ENCODE results near the gene NFATC1. TPM values are rescaled to one million over a fixed set of nuclear protein-coding genes. Genes with fewer than 3 reads are reported as not detected.

Gene NFATC1
- total and polyA plus RNA-seq, 2 donors, result 5.4 to 23.8 TPM

- no peak for DNase-seq (ENCODE audit: low read depth in 6 of 9, low spot score in 9 of 9)
- WGBS, result 94% methylated on average over 6 of the region's 6 CpGs
- peaks cover 0 to 4% of the 10 kb centered on the region in 2 donors for H3K27me3 ChIP-seq (ENCODE audit: control insufficient read depth in 2 of 2, insufficient read depth in 1 of 2, low read length in 1 of 2)
Measured at GRCh38 chr18:79563949-79564348, 168.2 kb downstream of the NFATC1 start.

GRCh38 chr18:79564441-79564840 is 168.7 kb downstream of the NFATC1 start:
- no peak overlapping the region for H3K4me3 ChIP-seq (ENCODE audit: low read length in 2 of 2)
- no peak for DNase-seq (ENCODE audit: low read depth in 6 of 9, low spot score in 9 of 9)
- no peaks in the 10 kb centered on the region for H3K36me3 ChIP-seq (ENCODE audit: control insufficient read depth in 2 of 2, insufficient read depth in 2 of 2, low read length in 1 of 2)
- H3K4me1 ChIP-seq (ENCODE audit: control insufficient read depth in 2 of 2, insufficient read depth in 2 of 2, low read length in 2 of 2), result peaks cover 0 to 4% of the 10 kb centered on the region in 2 donors
- 83% methylated on average over 6 of the region's 6 CpGs for WGBS
- H3K9me3 ChIP-seq (ENCODE audit: control insufficient read depth in 2 of 2, insufficient read depth in 1 of 2, low read length in 1 of 2), result peaks cover 0 to 8% of the 10 kb centered on the region in 2 donors
- peaks cover 0 to 4% of the 10 kb centered on the region in 2 donors for H3K27me3 ChIP-seq (ENCODE audit: control insufficient read depth in 2 of 2, insufficient read depth in 1 of 2, low read length in 1 of 2)
- no peak overlapping the region for H3K27ac ChIP-seq (ENCODE audit: low read depth in 1 of 2, low read length in 1 of 2)

More at GRCh38 chr18:79563949-79564348, 168.2 kb downstream of the NFATC1 start:
- peaks cover 0 to 4% of the 10 kb centered on the region in 2 donors for H3K4me1 ChIP-seq (ENCODE audit: control insufficient read depth in 2 of 2, insufficient read depth in 2 of 2, low read length in 2 of 2)
- H3K27ac ChIP-seq (ENCODE audit: low read depth in 1 of 2, low read length in 1 of 2), result no peak overlapping the region
- no peaks in the 10 kb centered on the region for H3K36me3 ChIP-seq (ENCODE audit: control insufficient read depth in 2 of 2, insufficient read depth in 2 of 2, low read length in 1 of 2)
- H3K9me3 ChIP-seq (ENCODE audit: control insufficient read depth in 2 of 2, insufficient read depth in 1 of 2, low read length in 1 of 2), result peaks cover 0 to 13% of the 10 kb centered on the region in 2 donors
- H3K4me3 ChIP-seq (ENCODE audit: low read length in 2 of 2), result no peak overlapping the region

GRCh38 chr18:79566771-79567431 is 171.2 kb downstream of the NFATC1 start:
- WGBS, result 95% methylated on average over 24 of the region's 24 CpGs
- Histone ChIP-seq H3K27ac (ENCODE audit: low read depth in 1 of 2, low read length in 1 of 2) (peak overlapping the region; percentile 25 to 51), H3K27me3 (ENCODE audit: control insufficient read depth in 2 of 2, insufficient read depth in 1 of 2, low read length in 1 of 2) (peaks cover 0 to 4% of the 10 kb centered on the region in 2 donors), H3K9me3 (ENCODE audit: control insufficient read depth in 2 of 2, insufficient read depth in 1 of 2, low read length in 1 of 2) (peaks cover 0 to 6% of the 10 kb centered on the region in 2 donors), H3K4me3 (ENCODE audit: low read length in 2 of 2) (no peak overlapping the region), H3K36me3 (ENCODE audit: control insufficient read depth in 2 of 2, insufficient read depth in 2 of 2, low read length in 1 of 2) (no peaks in the 10 kb centered on the region), H3K4me1 (ENCODE audit: control insufficient read depth in 2 of 2, insufficient read depth in 2 of 2, low read length in 2 of 2) (peaks cover 0 to 4% of the 10 kb centered on the region in 2 donors)
- no peak for DNase-seq (ENCODE audit: low read depth in 6 of 9, low spot score in 9 of 9)

GRCh38 chr18:79567481-79568147 is 171.9 kb downstream of the NFATC1 start:
- peak in 2 of 9 donors; percentile 15 to 28 for DNase-seq (ENCODE audit: low read depth in 6 of 9, low spot score in 9 of 9)
- H3K4me1 ChIP-seq (ENCODE audit: control insufficient read depth in 2 of 2, insufficient read depth in 2 of 2, low read length in 2 of 2), result peaks cover 0 to 4% of the 10 kb centered on the region in 2 donors
- WGBS, result 87% methylated on average over 28 of the region's 28 CpGs
- H3K36me3 ChIP-seq (ENCODE audit: control insufficient read depth in 2 of 2, insufficient read depth in 2 of 2, low read length in 1 of 2), result no peaks in the 10 kb centered on the region
- H3K27ac ChIP-seq (ENCODE audit: low read depth in 1 of 2, low read length in 1 of 2), result peak overlapping the region in 1 of 2 donors; percentile 51
- H3K9me3 ChIP-seq (ENCODE audit: control insufficient read depth in 2 of 2, insufficient read depth in 1 of 2, low read length in 1 of 2), result peaks cover 0 to 13% of the 10 kb centered on the region in 2 donors
- H3K27me3 ChIP-seq (ENCODE audit: control insufficient read depth in 2 of 2, insufficient read depth in 1 of 2, low read length in 1 of 2), result peaks cover 0 to 4% of the 10 kb centered on the region in 2 donors
- H3K4me3 ChIP-seq (ENCODE audit: low read length in 2 of 2), result no peak overlapping the region

GRCh38 chr18:79568543-79569205 is 172.9 kb downstream of the NFATC1 start:
- 96% methylated on average over 13 of the region's 13 CpGs for WGBS
- no peak for DNase-seq (ENCODE audit: low read depth in 6 of 9, low spot score in 9 of 9)
- H3K36me3 ChIP-seq (ENCODE audit: control insufficient read depth in 2 of 2, insufficient read depth in 2 of 2, low read length in 1 of 2), result no peaks in the 10 kb centered on the region
- H3K4me1 ChIP-seq (ENCODE audit: control insufficient read depth in 2 of 2, insufficient read depth in 2 of 2, low read length in 2 of 2), result peaks cover 0 to 4% of the 10 kb centered on the region in 2 donors
- H3K4me3 ChIP-seq (ENCODE audit: low read length in 2 of 2), result no peak overlapping the region
- H3K27me3 ChIP-seq (ENCODE audit: control insufficient read depth in 2 of 2, insufficient read depth in 1 of 2, low read length in 1 of 2), result peaks cover 0 to 4% of the 10 kb centered on the region in 2 donors
- peaks cover 6 to 23% of the 10 kb centered on the region in 2 donors for H3K9me3 ChIP-seq (ENCODE audit: control insufficient read depth in 2 of 2, insufficient read depth in 1 of 2, low read length in 1 of 2)
- no peak overlapping the region for H3K27ac ChIP-seq (ENCODE audit: low read depth in 1 of 2, low read length in 1 of 2)

GRCh38 chr18:79569720-79570119 is 174.0 kb downstream of the NFATC1 start:
- Histone ChIP-seq H3K36me3 (ENCODE audit: control insufficient read depth in 2 of 2, insufficient read depth in 2 of 2, low read length in 1 of 2) (no peaks in the 10 kb centered on the region), H3K4me3 (ENCODE audit: low read length in 2 of 2) (no peak overlapping the region), H3K27ac (ENCODE audit: low read depth in 1 of 2, low read length in 1 of 2) (no peak overlapping the region), H3K27me3 (ENCODE audit: control insufficient read depth in 2 of 2, insufficient read depth in 1 of 2, low read length in 1 of 2) (peaks cover 0 to 4% of the 10 kb centered on the region in 2 donors), H3K9me3 (ENCODE audit: control insufficient read depth in 2 of 2, insufficient read depth in 1 of 2, low read length in 1 of 2) (peaks cover 10 to 30% of the 10 kb centered on the region in 2 donors), H3K4me1 (ENCODE audit: control insufficient read depth in 2 of 2, insufficient read depth in 2 of 2, low read length in 2 of 2) (peaks cover 0 to 5% of the 10 kb centered on the region in 2 donors)
- WGBS, result 98% methylated on average over 18 of the region's 18 CpGs
- no peak for DNase-seq (ENCODE audit: low read depth in 6 of 9, low spot score in 9 of 9)

- peaks cover 0 to 12% of the 10 kb centered on the region in 2 donors for H3K4me1 ChIP-seq (ENCODE audit: control insufficient read depth in 2 of 2, insufficient read depth in 2 of 2, low read length in 2 of 2)
- no peaks in the 10 kb centered on the region for H3K36me3 ChIP-seq (ENCODE audit: control insufficient read depth in 2 of 2, insufficient read depth in 2 of 2, low read length in 1 of 2)
- H3K4me3 ChIP-seq (ENCODE audit: low read length in 2 of 2), result no peak overlapping the region
- H3K27me3 ChIP-seq (ENCODE audit: control insufficient read depth in 2 of 2, insufficient read depth in 1 of 2, low read length in 1 of 2), result peaks cover 0 to 4% of the 10 kb centered on the region in 2 donors
- no peak for DNase-seq (ENCODE audit: low read depth in 6 of 9, low spot score in 9 of 9)
- H3K9me3 ChIP-seq (ENCODE audit: control insufficient read depth in 2 of 2, insufficient read depth in 1 of 2, low read length in 1 of 2), result peaks cover 10 to 30% of the 10 kb centered on the region in 2 donors
- WGBS, result 83% methylated on average over 26 of the region's 26 CpGs
- H3K27ac ChIP-seq (ENCODE audit: low read depth in 1 of 2, low read length in 1 of 2), result no peak overlapping the region
Measured at GRCh38 chr18:79570266-79571201, 174.8 kb downstream of the NFATC1 start.

GRCh38 chr18:79571211-79572092 is 175.7 kb downstream of the NFATC1 start:
- no peak for DNase-seq (ENCODE audit: low read depth in 6 of 9, low spot score in 9 of 9)
- peaks cover 10 to 30% of the 10 kb centered on the region in 2 donors for H3K9me3 ChIP-seq (ENCODE audit: control insufficient read depth in 2 of 2, insufficient read depth in 1 of 2, low read length in 1 of 2)
- H3K27me3 ChIP-seq (ENCODE audit: control insufficient read depth in 2 of 2, insufficient read depth in 1 of 2, low read length in 1 of 2), result peaks cover 0 to 4% of the 10 kb centered on the region in 2 donors
- no peaks in the 10 kb centered on the region for H3K36me3 ChIP-seq (ENCODE audit: control insufficient read depth in 2 of 2, insufficient read depth in 2 of 2, low read length in 1 of 2)
- WGBS, result 97% methylated on average over 38 of the region's 38 CpGs
- peaks cover 0 to 16% of the 10 kb centered on the region in 2 donors for H3K4me1 ChIP-seq (ENCODE audit: control insufficient read depth in 2 of 2, insufficient read depth in 2 of 2, low read length in 2 of 2)
- no peak overlapping the region for H3K4me3 ChIP-seq (ENCODE audit: low read length in 2 of 2)
- no peak overlapping the region for H3K27ac ChIP-seq (ENCODE audit: low read depth in 1 of 2, low read length in 1 of 2)
